Measurements from ENCODE around the gene CYSLTR2.

CYSLTR2 gene

GRCh38 chr13:48647625-48648024 lies 6.1 kb upstream of the CYSLTR2 start:
- TF ChIP-seq, protein P1, sequence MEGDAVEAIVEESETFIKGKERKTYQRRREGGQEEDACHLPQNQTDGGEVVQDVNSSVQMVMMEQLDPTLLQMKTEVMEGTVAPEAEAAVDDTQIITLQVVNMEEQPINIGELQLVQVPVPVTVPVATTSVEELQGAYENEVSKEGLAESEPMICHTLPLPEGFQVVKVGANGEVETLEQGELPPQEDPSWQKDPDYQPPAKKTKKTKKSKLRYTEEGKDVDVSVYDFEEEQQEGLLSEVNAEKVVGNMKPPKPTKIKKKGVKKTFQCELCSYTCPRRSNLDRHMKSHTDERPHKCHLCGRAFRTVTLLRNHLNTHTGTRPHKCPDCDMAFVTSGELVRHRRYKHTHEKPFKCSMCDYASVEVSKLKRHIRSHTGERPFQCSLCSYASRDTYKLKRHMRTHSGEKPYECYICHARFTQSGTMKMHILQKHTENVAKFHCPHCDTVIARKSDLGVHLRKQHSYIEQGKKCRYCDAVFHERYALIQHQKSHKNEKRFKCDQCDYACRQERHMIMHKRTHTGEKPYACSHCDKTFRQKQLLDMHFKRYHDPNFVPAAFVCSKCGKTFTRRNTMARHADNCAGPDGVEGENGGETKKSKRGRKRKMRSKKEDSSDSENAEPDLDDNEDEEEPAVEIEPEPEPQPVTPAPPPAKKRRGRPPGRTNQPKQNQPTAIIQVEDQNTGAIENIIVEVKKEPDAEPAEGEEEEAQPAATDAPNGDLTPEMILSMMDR (IDR thresholded peaks at IDR 0.05; ENCODE audit: control insufficient read depth, insufficient read depth, low read depth, low read length, missing control alignments) = no peak
- H3K4me3 ChIP-seq (ENCODE audit: control insufficient read depth, low read depth, low read length) = no peak overlapping the region

DNA sequence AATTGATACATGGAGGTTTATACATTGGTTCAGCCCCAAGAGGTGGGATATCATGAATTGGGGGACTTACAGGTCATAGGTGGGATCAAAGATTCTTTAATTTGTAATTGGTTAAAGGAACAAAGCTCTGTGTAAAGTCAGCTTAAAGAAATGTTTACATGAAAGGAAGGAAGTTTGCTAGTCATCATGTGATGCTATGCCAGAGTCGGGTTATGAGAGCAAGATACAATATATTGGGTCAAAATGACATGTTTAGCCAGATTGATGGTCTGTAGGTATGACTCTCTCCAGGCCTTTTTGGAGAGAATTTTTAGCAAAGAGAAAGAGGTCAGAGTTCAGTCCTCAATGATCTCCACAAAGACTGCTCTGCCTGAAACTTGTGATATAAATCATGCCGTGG lies 5.3 kb upstream of the CYSLTR2 start:
- TF ChIP-seq, protein P1 (IDR thresholded peaks at IDR 0.05; ENCODE audit: control insufficient read depth, insufficient read depth, low read depth, low read length, missing control alignments) = no peak

More at GRCh38 chr13:48647625-48648024, 6.1 kb upstream of the CYSLTR2 start:
- no peak for DNase-seq (ENCODE audit: low read depth)

DNA sequence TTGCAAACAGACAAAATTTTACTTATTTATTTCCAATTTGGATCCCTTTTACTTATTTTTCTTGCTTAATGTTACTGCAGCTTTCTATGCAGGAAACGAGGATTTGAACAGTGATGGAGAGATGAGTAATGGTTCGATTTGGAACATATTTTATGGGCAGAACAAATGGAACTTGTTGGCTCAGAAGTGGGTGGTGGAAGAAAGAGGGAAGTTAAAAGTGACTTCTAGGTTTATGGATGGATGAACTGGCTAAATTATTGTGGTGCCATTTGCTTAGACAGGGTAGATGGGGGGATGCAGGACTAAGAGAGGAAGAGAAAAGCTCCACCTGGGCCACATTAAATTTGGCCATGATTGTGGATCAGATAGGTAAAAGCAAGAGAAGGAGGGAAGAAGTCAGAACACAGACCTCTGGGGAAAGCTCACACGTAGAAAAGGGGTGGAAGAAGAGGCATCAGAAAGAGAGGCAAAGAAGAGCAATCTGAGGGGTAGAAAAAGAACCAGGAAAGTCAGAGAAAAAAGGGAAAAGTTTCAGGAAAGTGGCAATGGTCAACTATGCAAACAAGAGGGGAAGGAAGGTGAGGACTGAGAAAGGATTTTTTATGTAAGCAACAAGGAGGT lies 768 bp upstream of the CYSLTR2 start:
- no peak overlapping the region for H3K4me3 ChIP-seq (ENCODE audit: control insufficient read depth, low read depth, low read length)
- TF ChIP-seq, protein P1 (IDR thresholded peaks at IDR 0.05; ENCODE audit: control insufficient read depth, insufficient read depth, low read depth, low read length, missing control alignments) = no peak
- DNase-seq (ENCODE audit: low read depth) = no peak

More for the DNA sequence above, 5.3 kb upstream of the CYSLTR2 start:
- no peak for DNase-seq (ENCODE audit: low read depth)
- H3K4me3 ChIP-seq (ENCODE audit: control insufficient read depth, low read depth, low read length) = no peak overlapping the region

GRCh38 chr13:48654511-48654910 lies 782 bp downstream of the CYSLTR2 start:
- TF ChIP-seq, protein P1 (IDR thresholded peaks at IDR 0.05; ENCODE audit: control insufficient read depth, insufficient read depth, low read depth, low read length, missing control alignments) = no peak
- no peak overlapping the region for H3K4me3 ChIP-seq (ENCODE audit: control insufficient read depth, low read depth, low read length)
- DNase-seq (ENCODE audit: low read depth) = no peak

DNA sequence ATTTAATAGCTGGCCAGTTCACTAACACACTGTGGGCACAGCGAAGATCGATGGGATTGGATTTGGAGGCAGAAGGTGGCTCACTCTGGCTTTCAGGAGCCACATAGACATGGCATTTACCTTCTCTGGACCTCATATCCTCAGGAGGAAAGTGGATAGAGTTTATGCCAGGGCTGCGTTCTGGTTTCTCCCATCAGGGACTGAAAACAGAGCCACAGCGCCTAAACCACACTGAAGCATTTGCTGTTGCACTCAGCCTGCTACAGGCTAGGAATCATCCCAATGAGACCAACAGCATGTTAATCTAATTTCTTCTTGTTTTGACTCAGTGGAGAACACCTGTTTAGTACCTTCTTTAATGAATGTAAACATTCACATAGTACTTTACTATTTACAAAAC lies 1.6 kb downstream of the CYSLTR2 start:
- TF ChIP-seq, protein P1 (IDR thresholded peaks at IDR 0.05; ENCODE audit: control insufficient read depth, insufficient read depth, low read depth, low read length, missing control alignments) = no peak
- H3K4me3 ChIP-seq (ENCODE audit: control insufficient read depth, low read depth, low read length) = no peak overlapping the region
- DNase-seq (ENCODE audit: low read depth) = no peak

DNA sequence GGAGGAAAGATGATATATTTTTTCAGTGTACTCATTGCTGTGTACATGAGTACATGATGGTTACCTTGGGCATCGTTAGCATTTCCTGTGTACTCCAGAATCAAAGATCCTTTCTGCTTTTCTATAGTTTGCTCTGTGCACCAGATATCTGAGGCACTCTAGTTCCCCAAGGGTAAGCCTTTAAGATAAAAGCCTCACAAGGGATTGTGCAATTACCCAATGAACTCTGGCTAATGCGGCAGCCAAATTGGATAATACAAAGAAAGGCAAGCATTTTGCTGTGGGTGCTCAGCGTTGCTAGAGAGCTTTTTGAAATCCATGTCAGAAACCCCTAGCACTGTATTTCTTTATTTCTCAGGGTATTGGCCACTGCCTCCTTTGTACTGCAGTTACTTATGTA lies 2.9 kb downstream of the CYSLTR2 start:
- TF ChIP-seq, protein P1 (IDR thresholded peaks at IDR 0.05; ENCODE audit: control insufficient read depth, insufficient read depth, low read depth, low read length, missing control alignments) = no peak
- DNase-seq (ENCODE audit: low read depth) = no peak
- H3K4me3 ChIP-seq (ENCODE audit: control insufficient read depth, low read depth, low read length) = no peak overlapping the region
